HG03571 (cell line): ENCODE results near the gene SARDH.
"Not testable (repeated sequence)": the region's sequence is repeated elsewhere in the genome, so short reads cannot be mapped to it uniquely, and the experiment has no call there.

Experiments used
- ATAC-seq: cut with Tn5 transposase; IDR thresholded peaks from one replicate; pipeline ENCODE4 v1.9.1; 2021; ENCODE audit not compliant: unreplicated experiment

The SARDH gene

DNA sequence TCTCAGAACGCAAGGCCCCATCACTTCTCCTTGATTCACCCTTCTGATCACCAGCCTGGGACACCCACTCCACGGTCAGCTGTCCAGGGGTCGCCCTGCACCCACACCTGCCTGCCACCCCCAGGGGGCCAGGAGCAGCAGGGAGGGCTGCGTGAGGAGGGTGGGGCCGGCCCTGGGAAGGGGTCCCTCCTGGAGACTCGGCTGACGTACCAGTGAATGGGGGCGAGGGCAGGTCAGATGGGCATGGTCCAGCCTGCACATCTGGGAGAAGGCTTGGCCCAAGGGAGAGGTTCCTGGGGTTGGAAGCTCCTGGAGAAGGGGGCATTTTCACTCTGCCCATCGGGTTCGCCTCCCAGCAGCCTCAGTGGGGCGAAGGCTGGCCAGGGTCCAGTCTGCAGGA lies 21.8 kb upstream of the SARDH start:
- ATAC-seq, result no peak

DNA sequence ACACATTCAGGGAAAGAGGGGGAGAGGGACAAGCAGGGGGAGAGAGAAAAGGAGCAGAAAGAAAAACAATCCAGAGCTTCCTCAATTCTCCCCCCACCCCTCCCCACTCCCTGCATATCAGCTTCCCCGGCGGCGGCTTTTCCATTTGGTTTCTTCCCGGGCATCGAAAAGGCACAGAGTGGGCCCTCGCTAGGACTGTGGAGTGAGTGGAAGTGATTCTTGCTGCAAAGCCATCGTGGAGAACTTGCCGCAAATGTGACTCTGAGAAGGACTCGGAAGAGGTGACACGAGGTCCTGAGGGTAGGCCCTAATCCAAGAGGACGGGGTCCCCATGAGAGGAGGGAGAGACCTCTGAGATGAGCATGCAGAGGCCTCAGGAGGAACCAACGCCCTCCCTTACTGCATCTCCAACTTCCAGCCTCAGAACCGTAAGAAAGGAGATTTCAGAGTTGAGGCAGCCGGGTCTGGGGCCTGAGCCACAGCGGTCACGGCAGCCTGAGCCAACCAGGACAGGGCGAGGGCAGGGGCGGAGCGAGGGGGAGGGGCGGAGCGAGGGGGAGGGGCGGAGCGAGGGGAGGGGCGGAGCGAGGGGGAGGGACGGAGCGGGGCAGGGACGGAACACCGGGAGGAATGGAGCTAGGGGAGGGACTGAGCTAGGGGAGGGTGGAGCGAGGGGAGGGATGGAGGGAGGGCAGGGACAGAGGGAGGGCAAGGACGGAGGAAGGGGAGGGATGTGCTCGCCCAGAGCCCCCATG lies 21.2 kb upstream of the SARDH start:
- no peak for ATAC-seq

GRCh38 chr9:133758228-133758627 lies 20.1 kb upstream of the SARDH start:
- no peak for ATAC-seq

DNA sequence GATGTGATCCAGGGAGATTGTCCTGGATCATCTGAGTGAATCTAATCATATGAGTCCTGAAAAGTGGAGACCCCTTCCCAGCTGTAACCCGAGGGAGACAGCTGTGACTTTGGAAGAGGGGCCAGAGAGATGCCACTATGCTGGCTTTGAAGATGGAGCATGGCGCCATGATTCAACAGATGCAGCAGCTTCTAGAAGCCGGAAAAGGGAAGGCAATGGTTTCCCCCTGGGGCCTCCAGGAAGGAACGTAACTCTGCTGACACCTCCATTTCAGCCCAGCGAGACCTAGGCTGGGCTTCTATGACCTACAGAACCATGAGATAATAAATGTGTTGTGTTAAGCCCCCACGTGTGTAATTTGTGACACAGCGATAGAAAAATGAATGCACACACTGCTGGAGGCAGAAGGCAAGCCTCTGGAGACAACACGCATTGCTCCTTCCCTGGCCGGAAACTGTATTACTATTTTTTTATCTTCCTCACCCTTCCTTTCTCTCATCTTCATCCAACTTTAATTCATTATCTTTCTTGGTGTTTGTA lies 16.6 kb upstream of the SARDH start:
- no peak for ATAC-seq

DNA sequence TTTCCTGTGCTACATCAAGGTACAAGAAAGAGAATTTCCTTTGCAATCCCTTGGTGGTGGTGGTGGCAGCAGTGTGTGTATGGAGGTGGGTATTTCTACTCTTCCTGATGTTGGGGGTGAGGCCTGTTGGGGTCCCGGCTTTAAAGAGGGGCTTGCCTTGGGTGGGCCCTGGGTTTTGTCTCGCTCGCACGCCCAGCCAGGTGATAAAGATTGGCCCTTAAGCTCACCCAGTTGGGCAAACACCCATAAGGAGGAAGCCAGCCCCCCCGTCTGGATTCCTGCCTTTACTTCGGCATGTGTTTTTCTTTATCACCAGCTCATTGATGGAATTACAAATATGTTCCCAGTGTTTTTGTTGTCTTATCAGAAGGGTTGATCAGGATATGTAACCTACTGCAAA lies 16.0 kb upstream of the SARDH start:
- ATAC-seq, result no peak

- no peak for ATAC-seq
Measured at GRCh38 chr9:133752739-133753446, 14.7 kb upstream of the SARDH start.

DNA sequence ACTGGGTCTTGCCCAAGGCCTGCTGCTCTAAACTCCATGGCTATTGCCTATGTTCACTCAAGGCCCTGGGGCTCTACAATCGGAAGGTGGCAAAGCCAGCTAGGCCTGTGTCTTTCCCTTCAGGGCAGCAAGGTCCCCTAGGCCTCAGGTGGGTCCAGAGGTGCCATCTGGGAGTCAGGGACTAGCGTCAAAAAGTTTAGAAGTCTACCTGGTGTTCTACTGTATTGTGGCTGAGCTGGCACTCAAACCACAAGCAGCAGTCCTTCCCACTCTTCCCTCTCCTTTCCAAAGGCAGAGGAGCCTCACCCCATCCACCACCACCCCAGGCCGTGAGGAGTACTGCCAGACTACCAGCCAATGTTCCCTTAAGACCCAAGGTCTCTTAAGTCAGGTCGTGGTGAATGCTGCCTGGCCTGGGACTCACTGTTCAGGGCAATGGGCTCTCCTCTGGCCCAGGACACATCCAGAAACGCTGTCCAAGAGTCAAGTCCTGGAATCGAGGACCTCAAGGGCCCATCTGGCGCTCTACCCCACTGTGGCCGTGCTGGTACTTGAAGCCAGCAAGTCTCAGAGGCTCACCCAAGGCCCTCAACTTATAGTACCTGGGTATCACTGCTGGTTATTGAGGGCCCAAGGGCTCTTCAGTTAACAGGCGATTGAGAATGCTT lies 13.0 kb upstream of the SARDH start:
- ATAC-seq, result no peak

- no peak for ATAC-seq
Measured at GRCh38 chr9:133747309-133747708, 9.2 kb upstream of the SARDH start.

- not testable (repeated sequence) for ATAC-seq
Measured at GRCh38 chr9:133744528-133744927, 6.4 kb upstream of the SARDH start.

- no peak for ATAC-seq
Measured at GRCh38 chr9:133742849-133743444, 4.8 kb upstream of the SARDH start.

GRCh38 chr9:133742251-133742650 lies 4.1 kb upstream of the SARDH start:
- no peak for ATAC-seq

- ATAC-seq, result no peak
Measured at GRCh38 chr9:133741716-133742115, 3.6 kb upstream of the SARDH start.

GRCh38 chr9:133740911-133741310 lies 2.8 kb upstream of the SARDH start:
- no peak for ATAC-seq

DNA sequence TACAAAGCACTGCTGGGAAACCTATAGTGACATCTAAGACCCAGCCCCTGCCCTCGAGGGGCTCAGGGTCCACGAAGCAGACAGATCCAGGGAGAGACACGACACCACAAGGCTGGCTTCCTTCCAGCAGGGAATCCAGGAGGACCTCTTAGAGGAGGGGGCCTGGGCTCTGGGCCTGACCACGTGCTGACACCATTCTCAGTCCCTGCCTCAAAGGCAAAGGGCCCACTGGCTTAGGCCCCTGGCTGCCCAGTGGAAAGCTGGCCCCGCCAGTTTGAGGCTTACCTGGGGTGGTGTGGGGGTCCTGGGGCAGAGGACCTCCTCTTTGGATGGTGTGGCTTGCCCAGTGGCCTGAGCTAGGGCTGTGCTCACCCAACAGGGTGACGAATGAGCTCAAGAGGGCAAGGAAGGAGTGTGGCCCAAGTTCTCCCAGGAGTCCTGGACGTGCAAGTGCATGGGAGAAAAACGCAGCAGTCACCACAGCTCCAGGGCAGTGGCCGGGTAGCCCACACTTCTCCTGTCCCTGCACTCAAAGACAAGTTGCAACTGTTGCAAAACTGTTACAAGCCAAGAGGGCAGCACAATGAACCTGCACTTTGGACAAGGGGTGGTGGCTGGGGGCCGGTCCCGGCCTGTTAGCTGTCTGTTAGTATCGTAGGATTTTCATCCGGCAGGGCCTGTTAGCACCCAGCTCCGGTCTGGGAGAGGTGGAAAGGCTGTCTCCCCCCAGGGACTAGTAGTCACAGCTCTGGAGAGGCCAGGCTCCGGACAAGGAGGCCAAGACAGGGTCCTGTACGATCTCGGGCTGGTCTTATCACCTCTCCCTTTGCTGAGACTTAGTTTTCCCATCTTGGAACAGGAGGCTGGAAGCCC lies 1.5 kb upstream of the SARDH start:
- ATAC-seq, result no peak

DNA sequence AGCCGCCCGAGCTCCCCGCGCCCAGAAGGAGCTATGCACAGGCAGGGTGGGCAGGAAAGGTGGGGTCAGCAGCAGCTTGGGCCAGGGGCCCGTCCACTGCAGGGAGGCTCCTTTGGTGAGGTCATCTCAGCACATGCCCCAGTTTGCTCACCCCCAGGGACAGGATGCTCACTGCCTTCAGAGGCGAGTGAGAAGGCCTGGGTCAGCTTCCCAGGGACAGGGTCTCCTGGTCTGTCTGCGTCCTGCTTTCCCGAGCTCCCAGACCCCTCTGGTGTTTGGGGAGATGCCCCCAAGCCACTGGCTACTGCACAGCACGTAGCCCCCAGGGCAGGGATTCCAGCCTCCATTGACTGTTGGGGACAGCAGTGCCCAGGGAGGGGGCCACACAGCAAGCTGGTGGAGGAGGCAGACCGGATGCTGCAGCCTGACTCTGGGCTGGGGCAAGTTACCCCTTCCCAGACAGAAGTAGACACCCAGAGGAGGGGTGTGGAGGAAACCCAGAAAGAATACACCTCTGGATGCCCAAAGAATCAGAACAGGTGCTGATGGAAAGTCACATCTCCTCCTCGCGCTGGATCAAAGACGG lies 581 bp upstream of the SARDH start:
- no peak for ATAC-seq

GRCh38 chr9:133737071-133737773 lies 930 bp downstream of the SARDH start:
- ATAC-seq, result no peak

DNA sequence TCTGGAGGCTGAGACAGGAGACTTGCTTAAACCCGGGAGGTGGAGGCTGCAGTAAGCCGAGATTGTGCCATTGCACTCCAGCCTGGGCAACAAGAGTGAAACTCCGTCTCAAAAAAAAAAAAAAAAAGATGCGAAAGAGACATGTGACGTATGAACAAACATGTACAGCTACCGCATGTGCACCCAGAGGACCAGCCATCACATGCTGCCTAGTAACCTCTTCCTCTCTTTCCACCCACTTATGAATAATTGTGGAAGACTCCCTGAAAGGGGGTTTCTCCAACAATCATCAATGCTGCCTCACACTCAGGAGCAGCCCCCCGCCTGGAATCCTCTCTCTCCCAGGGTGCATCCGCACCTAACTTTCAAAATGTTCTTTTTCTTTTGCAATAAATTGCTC lies 2.2 kb downstream of the SARDH start:
- no peak for ATAC-seq

DNA sequence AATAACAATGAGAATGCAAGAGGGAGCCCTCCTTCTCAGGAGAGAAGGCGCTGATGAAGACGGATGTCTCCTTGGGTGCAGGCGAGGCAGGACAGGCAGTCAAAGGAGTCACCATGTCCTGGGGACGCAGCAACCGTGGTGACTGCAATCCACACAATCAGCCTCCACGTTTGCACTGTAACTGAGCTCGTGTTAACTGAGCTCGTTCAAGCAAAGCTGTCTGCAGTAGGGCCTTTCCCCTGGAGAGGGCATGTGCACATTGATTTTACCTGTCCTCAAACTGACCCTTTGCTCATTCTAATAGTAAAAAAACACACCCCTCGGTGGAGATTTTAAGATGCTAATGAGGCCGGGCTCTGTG lies 2.8 kb downstream of the SARDH start:
- no peak for ATAC-seq

- no peak for ATAC-seq
Measured at GRCh38 chr9:133734590-133735414, 3.4 kb downstream of the SARDH start.
